ENCODE results near the gene CHRNB1.

- TF ChIP-seq CTCF (IDR thresholded peaks at IDR 0.05 in 8 of 11, conservative IDR thresholded peaks at IDR 0.05 in 3 of 11) (no peak), POLR2A (IDR thresholded peaks at IDR 0.05) (no peak), POLR2AphosphoS5 (IDR thresholded peaks at IDR 0.05) (no peak)
Observed at GRCh38 chr17:7466318-7466638, 21.4 kb downstream of the CHRNB1 start.

Data from spleen (tissue), 7 donors.